ENCODE data around the gene GALNT18. TPM values are rescaled to one million over a fixed set of nuclear protein-coding genes. Genes with fewer than 3 reads are reported as not detected.

The GALNT18 gene
- total and polyA plus RNA-seq, 2 experiments from 2014 or later, result 4.3 to 10.8 TPM

- Histone ChIP-seq H2AFZ (no peak overlapping the region), H3F3A (replicated peaks; ENCODE audit: low read depth) (no peaks in the 10 kb centered on the region), H3K9me2 (ENCODE audit: insufficient read depth) (no peaks in the 10 kb centered on the region), H3K4me3 (no peak overlapping the region), H3K4me1 (ENCODE audit: insufficient read depth) (no peaks in the 10 kb centered on the region), H3K36me3 (ENCODE audit: insufficient read depth) (no peaks in the 10 kb centered on the region), H4K20me1 (replicated peaks; ENCODE audit: insufficient read depth) (no peaks in the 10 kb centered on the region; the same call in 1 of the 2 replicates), H3K79me2 (replicated peaks; ENCODE audit: insufficient read depth) (no peaks in the 10 kb centered on the region), H3K27ac (ENCODE audit: low read depth) (no peak overlapping the region), H3K27me3 (ENCODE audit: insufficient read depth) (no peaks in the 10 kb centered on the region), H3K4me2 (no peak overlapping the region)
- no peak for TF ChIP-seq EZH2phosphoT487 (IDR thresholded peaks at IDR 0.05; ENCODE audit: unreplicated experiment)
- no peak for TF ChIP-seq POLR2AphosphoS5 (IDR thresholded peaks at IDR 0.05; ENCODE audit: low read depth)
- TF ChIP-seq CREB1 (CRISPR knock-in tag; IDR thresholded peaks at IDR 0.05; ENCODE audit: low read depth), result no peak
- TF ChIP-seq STAT1 (IDR thresholded peaks at IDR 0.05; ENCODE audit: unreplicated experiment), result no peak
- no peak for TF ChIP-seq NANOG (IDR thresholded peaks at IDR 0.05; ENCODE audit: borderline replicate concordance)
- TF ChIP-seq ZNF331 (CRISPR knock-in tag; IDR thresholded peaks at IDR 0.05; ENCODE audit: low read depth), result no peak
- TF ChIP-seq, protein P1, sequence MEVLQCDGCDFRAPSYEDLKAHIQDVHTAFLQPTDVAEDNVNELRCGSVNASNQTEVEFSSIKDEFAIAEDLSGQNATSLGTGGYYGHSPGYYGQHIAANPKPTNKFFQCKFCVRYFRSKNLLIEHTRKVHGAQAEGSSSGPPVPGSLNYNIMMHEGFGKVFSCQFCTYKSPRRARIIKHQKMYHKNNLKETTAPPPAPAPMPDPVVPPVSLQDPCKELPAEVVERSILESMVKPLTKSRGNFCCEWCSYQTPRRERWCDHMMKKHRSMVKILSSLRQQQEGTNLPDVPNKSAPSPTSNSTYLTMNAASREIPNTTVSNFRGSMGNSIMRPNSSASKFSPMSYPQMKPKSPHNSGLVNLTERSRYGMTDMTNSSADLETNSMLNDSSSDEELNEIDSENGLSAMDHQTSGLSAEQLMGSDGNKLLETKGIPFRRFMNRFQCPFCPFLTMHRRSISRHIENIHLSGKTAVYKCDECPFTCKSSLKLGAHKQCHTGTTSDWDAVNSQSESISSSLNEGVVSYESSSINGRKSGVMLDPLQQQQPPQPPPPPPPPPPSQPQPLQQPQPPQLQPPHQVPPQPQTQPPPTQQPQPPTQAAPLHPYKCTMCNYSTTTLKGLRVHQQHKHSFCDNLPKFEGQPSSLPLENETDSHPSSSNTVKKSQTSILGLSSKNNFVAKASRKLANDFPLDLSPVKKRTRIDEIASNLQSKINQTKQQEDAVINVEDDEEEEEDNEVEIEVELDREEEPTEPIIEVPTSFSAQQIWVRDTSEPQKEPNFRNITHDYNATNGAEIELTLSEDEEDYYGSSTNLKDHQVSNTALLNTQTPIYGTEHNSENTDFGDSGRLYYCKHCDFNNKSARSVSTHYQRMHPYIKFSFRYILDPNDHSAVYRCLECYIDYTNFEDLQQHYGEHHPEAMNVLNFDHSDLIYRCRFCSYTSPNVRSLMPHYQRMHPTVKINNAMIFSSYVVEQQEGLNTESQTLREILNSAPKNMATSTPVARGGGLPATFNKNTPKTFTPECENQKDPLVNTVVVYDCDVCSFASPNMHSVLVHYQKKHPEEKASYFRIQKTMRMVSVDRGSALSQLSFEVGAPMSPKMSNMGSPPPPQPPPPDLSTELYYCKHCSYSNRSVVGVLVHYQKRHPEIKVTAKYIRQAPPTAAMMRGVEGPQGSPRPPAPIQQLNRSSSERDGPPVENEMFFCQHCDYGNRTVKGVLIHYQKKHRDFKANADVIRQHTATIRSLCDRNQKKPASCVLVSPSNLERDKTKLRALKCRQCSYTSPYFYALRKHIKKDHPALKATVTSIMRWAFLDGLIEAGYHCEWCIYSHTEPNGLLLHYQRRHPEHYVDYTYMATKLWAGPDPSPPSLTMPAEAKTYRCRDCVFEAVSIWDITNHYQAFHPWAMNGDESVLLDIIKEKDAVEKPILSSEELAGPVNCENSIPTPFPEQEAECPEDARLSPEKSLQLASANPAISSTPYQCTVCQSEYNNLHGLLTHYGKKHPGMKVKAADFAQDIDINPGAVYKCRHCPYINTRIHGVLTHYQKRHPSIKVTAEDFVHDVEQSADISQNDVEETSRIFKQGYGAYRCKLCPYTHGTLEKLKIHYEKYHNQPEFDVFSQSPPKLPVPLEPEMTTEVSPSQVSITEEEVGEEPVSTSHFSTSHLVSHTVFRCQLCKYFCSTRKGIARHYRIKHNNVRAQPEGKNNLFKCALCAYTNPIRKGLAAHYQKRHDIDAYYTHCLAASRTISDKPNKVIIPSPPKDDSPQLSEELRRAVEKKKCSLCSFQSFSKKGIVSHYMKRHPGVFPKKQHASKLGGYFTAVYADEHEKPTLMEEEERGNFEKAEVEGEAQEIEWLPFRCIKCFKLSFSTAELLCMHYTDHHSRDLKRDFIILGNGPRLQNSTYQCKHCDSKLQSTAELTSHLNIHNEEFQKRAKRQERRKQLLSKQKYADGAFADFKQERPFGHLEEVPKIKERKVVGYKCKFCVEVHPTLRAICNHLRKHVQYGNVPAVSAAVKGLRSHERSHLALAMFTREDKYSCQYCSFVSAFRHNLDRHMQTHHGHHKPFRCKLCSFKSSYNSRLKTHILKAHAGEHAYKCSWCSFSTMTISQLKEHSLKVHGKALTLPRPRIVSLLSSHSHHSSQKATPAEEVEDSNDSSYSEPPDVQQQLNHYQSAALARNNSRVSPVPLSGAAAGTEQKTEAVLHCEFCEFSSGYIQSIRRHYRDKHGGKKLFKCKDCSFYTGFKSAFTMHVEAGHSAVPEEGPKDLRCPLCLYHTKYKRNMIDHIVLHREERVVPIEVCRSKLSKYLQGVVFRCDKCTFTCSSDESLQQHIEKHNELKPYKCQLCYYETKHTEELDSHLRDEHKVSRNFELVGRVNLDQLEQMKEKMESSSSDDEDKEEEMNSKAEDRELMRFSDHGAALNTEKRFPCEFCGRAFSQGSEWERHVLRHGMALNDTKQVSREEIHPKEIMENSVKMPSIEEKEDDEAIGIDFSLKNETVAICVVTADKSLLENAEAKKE (CRISPR knock-in tag; IDR thresholded peaks at IDR 0.05), result no peak
- TF ChIP-seq, protein P2, sequence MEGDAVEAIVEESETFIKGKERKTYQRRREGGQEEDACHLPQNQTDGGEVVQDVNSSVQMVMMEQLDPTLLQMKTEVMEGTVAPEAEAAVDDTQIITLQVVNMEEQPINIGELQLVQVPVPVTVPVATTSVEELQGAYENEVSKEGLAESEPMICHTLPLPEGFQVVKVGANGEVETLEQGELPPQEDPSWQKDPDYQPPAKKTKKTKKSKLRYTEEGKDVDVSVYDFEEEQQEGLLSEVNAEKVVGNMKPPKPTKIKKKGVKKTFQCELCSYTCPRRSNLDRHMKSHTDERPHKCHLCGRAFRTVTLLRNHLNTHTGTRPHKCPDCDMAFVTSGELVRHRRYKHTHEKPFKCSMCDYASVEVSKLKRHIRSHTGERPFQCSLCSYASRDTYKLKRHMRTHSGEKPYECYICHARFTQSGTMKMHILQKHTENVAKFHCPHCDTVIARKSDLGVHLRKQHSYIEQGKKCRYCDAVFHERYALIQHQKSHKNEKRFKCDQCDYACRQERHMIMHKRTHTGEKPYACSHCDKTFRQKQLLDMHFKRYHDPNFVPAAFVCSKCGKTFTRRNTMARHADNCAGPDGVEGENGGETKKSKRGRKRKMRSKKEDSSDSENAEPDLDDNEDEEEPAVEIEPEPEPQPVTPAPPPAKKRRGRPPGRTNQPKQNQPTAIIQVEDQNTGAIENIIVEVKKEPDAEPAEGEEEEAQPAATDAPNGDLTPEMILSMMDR (conservative IDR thresholded peaks at IDR 0.05; ENCODE audit: low read depth in 2 of 2), result no peak
- no peak for TF ChIP-seq EZH2 (IDR thresholded peaks at IDR 0.05; ENCODE audit: low read depth, unreplicated experiment)
- no peak for TF ChIP-seq JUNB (IDR thresholded peaks at IDR 0.05; ENCODE audit: unreplicated experiment)
- no peak for TF ChIP-seq ETS1 (IDR thresholded peaks at IDR 0.05)
- no peak for TF ChIP-seq ZNF114 (CRISPR knock-in tag; IDR thresholded peaks at IDR 0.05)
- no peak for TF ChIP-seq REST (IDR thresholded peaks at IDR 0.05; ENCODE audit: unreplicated experiment)
- Mint-ChIP-seq H3K4me3 (no peak overlapping the region), H3K36me3 (ENCODE audit: low read depth) (no peaks in the 10 kb centered on the region), H3K4me1 (peaks cover 6% of the 10 kb centered on the region), H3K27ac (no peak overlapping the region), H3K27me3 (ENCODE audit: insufficient read depth, low read depth, poor library complexity) (peaks cover 2% of the 10 kb centered on the region), H3K9me3 (no peaks in the 10 kb centered on the region)
- ATAC-seq (no peak), DNase-seq (ENCODE audit: low spot score) (no peak)
Observed at GRCh38 chr11:11397036-11397415, 224.8 kb downstream of the GALNT18 start.
